BLaER1 (cell line): ENCODE measurements around the gene PRR12.

Source experiments
- H3K27ac ChIP-seq: shearing (Covaris generic); formaldehyde crosslinking; 2 replicates; pipeline ENCODE4 v1.8.1; 2022
- H3K27me3 ChIP-seq: shearing (Covaris generic); formaldehyde crosslinking; 2 replicates; pipeline ENCODE4 v1.8.1; 2022
- H3K36me3 ChIP-seq: shearing (Covaris generic); formaldehyde crosslinking; 2 replicates; pipeline ENCODE4 v1.8.1; 2022
- H3K4me1 ChIP-seq: shearing (Covaris generic); formaldehyde crosslinking; 2 replicates; pipeline ENCODE4 v1.8.1; 2022
- H3K4me2 ChIP-seq: shearing (Covaris generic); formaldehyde crosslinking; 2 replicates; pipeline ENCODE4 v1.8.1; 2022
- H3K4me3 ChIP-seq: shearing (Covaris generic); formaldehyde crosslinking; 2 replicates; pipeline ENCODE4 v1.8.1; 2022
- H3K9ac ChIP-seq: shearing (Covaris generic); formaldehyde crosslinking; 2 replicates; pipeline ENCODE4 v1.8.1; 2022
- H3K9me3 ChIP-seq: shearing (Covaris generic); formaldehyde crosslinking; 2 replicates; pipeline ENCODE4 v1.8.1; 2022
- H4K20me1 ChIP-seq: shearing (Covaris generic); formaldehyde crosslinking; 2 replicates; pipeline ENCODE4 v1.8.1; 2022
- Cebpa-rat ChIP-seq: shearing (Covaris generic); IDR thresholded peaks from 2 replicates; pipeline ENCODE4 v1.8.1; 2022

PRR12 gene, protein sequence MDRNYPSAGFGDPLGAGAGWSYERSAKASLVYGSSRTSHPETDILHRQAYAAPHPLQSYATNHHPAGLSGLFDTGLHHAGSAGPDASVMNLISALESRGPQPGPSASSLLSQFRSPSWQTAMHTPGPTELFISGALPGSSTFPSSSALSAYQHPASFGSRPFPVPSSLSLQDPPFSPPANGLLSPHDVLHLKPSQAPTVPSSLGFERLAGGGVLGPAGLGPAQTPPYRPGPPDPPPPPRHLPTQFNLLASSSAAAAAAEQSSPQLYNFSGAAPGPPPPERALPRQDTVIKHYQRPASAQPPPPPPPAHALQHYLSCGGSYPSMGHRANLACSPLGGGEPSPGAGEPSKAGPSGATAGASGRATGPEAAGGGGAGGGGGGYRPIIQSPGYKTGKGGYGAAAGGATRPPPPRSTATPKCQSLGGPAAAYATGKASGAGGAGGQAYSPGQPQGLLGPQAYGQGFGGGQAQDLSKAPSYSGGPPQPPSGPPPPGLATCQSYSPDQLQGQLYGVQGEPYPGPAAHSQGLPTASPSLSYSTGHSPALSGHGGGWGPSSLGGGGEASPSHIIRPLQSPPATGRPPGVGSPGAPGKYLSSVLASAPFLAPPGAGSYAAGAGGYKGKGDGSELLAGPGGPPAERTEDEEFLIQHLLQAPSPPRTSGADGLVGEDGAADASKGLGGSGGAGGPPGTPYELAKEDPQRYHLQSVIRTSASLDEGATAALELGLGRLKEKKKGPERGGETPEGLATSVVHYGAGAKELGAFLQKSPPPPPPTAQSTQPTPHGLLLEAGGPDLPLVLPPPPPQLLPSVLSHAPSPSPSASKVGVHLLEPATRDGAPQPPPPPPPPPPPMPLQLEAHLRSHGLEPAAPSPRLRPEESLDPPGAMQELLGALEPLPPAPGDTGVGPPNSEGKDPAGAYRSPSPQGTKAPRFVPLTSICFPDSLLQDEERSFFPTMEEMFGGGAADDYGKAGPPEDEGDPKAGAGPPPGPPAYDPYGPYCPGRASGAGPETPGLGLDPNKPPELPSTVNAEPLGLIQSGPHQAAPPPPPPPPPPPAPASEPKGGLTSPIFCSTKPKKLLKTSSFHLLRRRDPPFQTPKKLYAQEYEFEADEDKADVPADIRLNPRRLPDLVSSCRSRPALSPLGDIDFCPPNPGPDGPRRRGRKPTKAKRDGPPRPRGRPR (N-terminal part only)

GRCh38 chr19:49590971-49591730 lies at the start of gene PRR12:
Gene PRR12, plus strand, starts transcription at chr19:49591182. Its CDS starts 473 bp downstream, at chr19:49591655.
- TF ChIP-seq Cebpa-rat, result no peak
- H3K27me3 ChIP-seq, result no peaks in the 10 kb centered on the region
- peak within 1 kb of the TSS; percentile 98 for H3K27ac ChIP-seq
- H3K9me3 ChIP-seq, result no peaks in the 10 kb centered on the region
- peaks cover 19% of the 10 kb centered on the region for H3K4me1 ChIP-seq
- peak within 1 kb of the TSS; percentile 98 for H3K9ac ChIP-seq
- H3K4me3 ChIP-seq, result peak within 1 kb of the TSS; percentile 90
- peak within 1 kb of the TSS; percentile 99 for H3K4me2 ChIP-seq
- H3K36me3 ChIP-seq, result peaks cover 20% of the 10 kb centered on the region
- H4K20me1 ChIP-seq, result peaks cover 40% of the 10 kb centered on the region

DNA sequence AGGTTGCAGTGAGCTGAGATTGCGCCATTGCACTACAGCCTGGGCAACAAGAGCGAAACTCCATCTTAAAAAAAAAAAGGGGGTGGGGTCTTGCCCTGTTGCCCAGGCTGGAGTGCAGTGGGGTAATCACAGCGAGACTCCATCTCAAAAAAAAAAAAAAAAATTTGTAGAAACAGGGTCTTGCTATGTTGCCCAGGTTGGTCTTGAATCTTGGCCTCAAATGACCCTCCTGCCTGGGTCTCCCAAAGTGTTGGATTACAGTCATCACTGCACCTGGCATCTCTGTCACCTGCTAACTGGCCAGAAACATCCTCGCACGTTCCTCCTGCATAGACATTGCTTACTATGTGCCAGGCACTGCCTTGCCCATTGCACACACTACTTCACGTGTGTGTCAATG lies 49.1 kb upstream of the PRR12 start:
- no peak overlapping the region for H3K4me3 ChIP-seq
- no peaks in the 10 kb centered on the region for H3K9me3 ChIP-seq
- peaks cover 4% of the 10 kb centered on the region; the same call in 1 of the 2 replicates for H3K27me3 ChIP-seq
- no peak for TF ChIP-seq Cebpa-rat
- peaks cover 9% of the 10 kb centered on the region; the same call in 1 of the 2 replicates for H4K20me1 ChIP-seq
- H3K36me3 ChIP-seq, result no peaks in the 10 kb centered on the region
- H3K4me1 ChIP-seq, result peaks cover 41% of the 10 kb centered on the region
- no peak overlapping the region for H3K27ac ChIP-seq
- H3K4me2 ChIP-seq, result no peak overlapping the region
- H3K9ac ChIP-seq, result no peak overlapping the region

- H3K36me3 ChIP-seq, result no peaks in the 10 kb centered on the region
- no peak overlapping the region for H3K4me2 ChIP-seq
- H3K27me3 ChIP-seq, result no peaks in the 10 kb centered on the region
- TF ChIP-seq Cebpa-rat, result no peak
- peaks cover 36% of the 10 kb centered on the region for H3K4me1 ChIP-seq
- H3K9ac ChIP-seq, result no peak overlapping the region
- H3K27ac ChIP-seq, result no peak overlapping the region
- no peaks in the 10 kb centered on the region for H3K9me3 ChIP-seq
- no peak overlapping the region for H3K4me3 ChIP-seq
- H4K20me1 ChIP-seq, result peaks cover 9% of the 10 kb centered on the region; the same call in 1 of the 2 replicates
These were observed 48.5 kb upstream of the PRR12 start for GRCh38 chr19:49542446-49542845.

GRCh38 chr19:49543032-49543431 lies 48.0 kb upstream of the PRR12 start:
- no peaks in the 10 kb centered on the region for H3K36me3 ChIP-seq
- H3K27me3 ChIP-seq, result no peaks in the 10 kb centered on the region
- H3K9ac ChIP-seq, result no peak overlapping the region
- H3K27ac ChIP-seq, result no peak overlapping the region
- H3K4me1 ChIP-seq, result peaks cover 30% of the 10 kb centered on the region
- peaks cover 9% of the 10 kb centered on the region; the same call in 1 of the 2 replicates for H4K20me1 ChIP-seq
- no peaks in the 10 kb centered on the region for H3K9me3 ChIP-seq
- no peak overlapping the region for H3K4me3 ChIP-seq
- H3K4me2 ChIP-seq, result no peak overlapping the region
- no peak for TF ChIP-seq Cebpa-rat

- TF ChIP-seq Cebpa-rat, result no peak
- Histone ChIP-seq H4K20me1 (peaks cover under 1% of the 10 kb centered on the region; the same call in 1 of the 2 replicates), H3K4me3 (no peak overlapping the region), H3K4me2 (no peak overlapping the region), H3K4me1 (peaks cover 19% of the 10 kb centered on the region), H3K36me3 (no peaks in the 10 kb centered on the region), H3K9me3 (no peaks in the 10 kb centered on the region), H3K9ac (no peak overlapping the region), H3K27ac (no peak overlapping the region), H3K27me3 (no peaks in the 10 kb centered on the region)
These were observed 46.8 kb upstream of the PRR12 start for GRCh38 chr19:49544154-49544553.

DNA sequence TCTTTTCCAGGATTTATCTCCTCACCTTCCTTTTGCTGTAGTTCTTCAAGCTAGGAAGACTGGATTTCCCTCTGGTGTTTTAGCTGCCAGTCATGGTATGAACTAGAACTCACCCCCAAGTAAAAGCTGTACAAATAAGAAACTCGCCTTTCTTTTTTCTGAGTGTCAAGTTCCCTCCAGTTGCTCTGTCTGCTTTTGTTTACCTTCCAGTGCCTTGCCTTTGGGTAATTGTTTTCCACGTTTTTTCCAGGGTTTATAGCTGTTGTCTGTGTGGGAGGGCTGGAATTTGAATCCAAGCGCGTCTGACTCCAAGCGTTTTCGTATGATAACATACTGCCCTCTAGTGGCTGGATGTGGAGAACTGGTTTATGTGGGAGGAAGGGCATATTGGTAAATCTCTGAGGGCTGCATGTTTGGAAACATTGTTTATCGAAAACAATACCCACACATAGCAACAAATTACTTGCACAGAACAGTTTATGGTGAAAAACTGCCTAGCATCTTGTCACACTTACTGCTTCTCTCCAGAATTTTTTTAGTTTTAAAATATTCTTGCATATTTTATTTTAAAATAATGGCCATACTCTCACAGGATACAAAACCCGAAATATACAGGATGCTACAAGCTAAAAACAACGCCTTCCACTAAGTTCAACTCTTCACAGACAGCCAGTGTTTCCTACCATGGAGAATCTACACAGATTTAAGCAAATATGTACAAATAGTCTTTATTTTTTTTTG lies 44.0 kb upstream of the PRR12 start:
- Histone ChIP-seq H4K20me1 (no peaks in the 10 kb centered on the region), H3K4me1 (peaks cover 12% of the 10 kb centered on the region), H3K4me3 (no peak overlapping the region), H3K36me3 (peaks cover 13% of the 10 kb centered on the region), H3K9me3 (no peaks in the 10 kb centered on the region), H3K4me2 (0 out of 2 replicates have a peak overlapping the region, but pooled peaks have one; percentile 13), H3K27ac (no peak overlapping the region), H3K27me3 (no peaks in the 10 kb centered on the region), H3K9ac (no peak overlapping the region)
- no peak for TF ChIP-seq Cebpa-rat

DNA sequence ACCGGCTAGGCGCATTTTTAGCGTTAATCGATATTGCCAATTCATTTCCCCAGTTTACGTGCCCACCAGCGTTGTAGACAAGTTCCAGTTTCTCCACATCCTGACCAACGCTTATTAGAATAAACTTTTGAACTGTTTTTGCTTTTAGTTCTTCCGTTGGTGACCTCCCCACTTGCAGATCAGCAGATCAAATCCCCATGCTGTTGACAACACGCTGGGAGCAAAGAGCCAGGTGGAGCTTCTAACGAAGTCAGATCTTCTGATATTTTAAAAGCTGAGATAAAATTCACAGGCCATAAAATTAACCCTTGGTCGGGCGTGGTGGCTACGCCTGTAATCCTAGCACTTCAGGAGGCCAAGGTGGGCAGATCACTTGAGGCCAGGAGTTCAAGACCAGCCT lies 41.9 kb upstream of the PRR12 start:
- H3K4me2 ChIP-seq, result no peak overlapping the region
- peaks cover 30% of the 10 kb centered on the region for H3K36me3 ChIP-seq
- no peak overlapping the region for H3K4me3 ChIP-seq
- H3K27me3 ChIP-seq, result no peaks in the 10 kb centered on the region
- no peaks in the 10 kb centered on the region for H4K20me1 ChIP-seq
- TF ChIP-seq Cebpa-rat, result no peak
- peaks cover 21% of the 10 kb centered on the region for H3K4me1 ChIP-seq
- H3K9ac ChIP-seq, result peak overlapping the region; percentile 2; the same call in 1 of the 2 replicates
- no peak overlapping the region for H3K27ac ChIP-seq
- H3K9me3 ChIP-seq, result no peaks in the 10 kb centered on the region

GRCh38 chr19:49551531-49551930 lies 39.5 kb upstream of the PRR12 start:
- Histone ChIP-seq H3K27me3 (no peaks in the 10 kb centered on the region), H3K4me1 (peaks cover 30% of the 10 kb centered on the region), H3K4me3 (no peak overlapping the region), H3K9ac (no peak overlapping the region), H3K9me3 (no peaks in the 10 kb centered on the region), H3K4me2 (no peak overlapping the region), H4K20me1 (no peaks in the 10 kb centered on the region), H3K27ac (no peak overlapping the region), H3K36me3 (peaks cover 49% of the 10 kb centered on the region)
- TF ChIP-seq Cebpa-rat, result no peak
